SK-N-SH treated with all-trans-retinoic acid at 6 μM for 48 hours (cell line): ENCODE data around the gene FUBP3.

Source experiments
- ATAC-seq: fragments of 200-7000 bp; cut with Tn5 transposase; 3 replicates; pipeline ENCODE4 v1.9.1; 2020; ENCODE audit warnings: mild to moderate bottlenecking, moderate library complexity
- BACH2 ChIP-seq: fragments of 250-450 bp; sonication (Bioruptor Pico); IDR thresholded peaks from 2 replicates; pipeline ENCODE4 v1.9.0; 2021; ENCODE audit warnings: mild to moderate bottlenecking, borderline replicate concordance
- CSDC2 ChIP-seq: fragments of 250-450 bp; sonication (Bioruptor Pico); IDR thresholded peaks from 2 replicates; pipeline ENCODE4 v1.5.0; 2020; ENCODE audit warnings: mild to moderate bottlenecking, moderate library complexity
- ESRRG ChIP-seq: fragments of 250-450 bp; sonication (Bioruptor Pico); IDR thresholded peaks from 2 replicates; pipeline ENCODE4 v1.6.1; 2021; ENCODE audit warnings: mild to moderate bottlenecking
- GLIS3 ChIP-seq: fragments of 250-450 bp; sonication (Bioruptor Pico); IDR thresholded peaks from 2 replicates; pipeline ENCODE4 v1.5.0; 2020; ENCODE audit warnings: mild to moderate bottlenecking, moderate library complexity
- ISL1 ChIP-seq: fragments of 250-450 bp; sonication (Bioruptor Pico); IDR thresholded peaks from 2 replicates; pipeline ENCODE4 v2.1.2; 2022; ENCODE audit warnings: mild to moderate bottlenecking, moderate library complexity
- OSR1 ChIP-seq: fragments of 250-450 bp; sonication (Bioruptor Pico); IDR thresholded peaks from 2 replicates; pipeline ENCODE4 v1.8.0; 2022; ENCODE audit warnings: moderate library complexity, mild to moderate bottlenecking, inconsistent platforms
- PPARA ChIP-seq: fragments of 250-450 bp; sonication (Bioruptor Pico); IDR thresholded peaks from 2 replicates; pipeline ENCODE4 v1.5.0; 2020; ENCODE audit warnings: mild to moderate bottlenecking, borderline replicate concordance
- RARB ChIP-seq: fragments of 250-450 bp; sonication (Bioruptor Pico); IDR thresholded peaks from 2 replicates; pipeline ENCODE4 v1.8.0; 2021; ENCODE audit warnings: mild to moderate bottlenecking, moderate library complexity
- SNAI2 ChIP-seq: fragments of 250-450 bp; sonication (Bioruptor Pico); IDR thresholded peaks from 2 replicates; pipeline ENCODE4 v1.5.0; 2020; ENCODE audit warnings: mild to moderate bottlenecking, moderate library complexity
- TCF4 ChIP-seq: fragments of 250-450 bp; sonication (Bioruptor Pico); IDR thresholded peaks from 2 replicates; pipeline ENCODE4 v1.8.0; 2021; ENCODE audit warnings: mild to moderate bottlenecking, moderate library complexity, borderline replicate concordance
- TOX ChIP-seq: fragments of 250-450 bp; sonication (Bioruptor Pico); IDR thresholded peaks from 2 replicates; pipeline ENCODE4 v1.8.0; 2021; ENCODE audit warnings: mild to moderate bottlenecking, moderate library complexity, borderline replicate concordance
- ZC3H10 ChIP-seq: fragments of 250-450 bp; sonication (Bioruptor Pico); IDR thresholded peaks from 2 replicates; pipeline ENCODE4 v1.5.1; 2021; ENCODE audit warnings: mild to moderate bottlenecking, moderate library complexity
- ZFP3 ChIP-seq: fragments of 250-450 bp; sonication (Bioruptor Pico); IDR thresholded peaks from 2 replicates; pipeline ENCODE4 v1.5.0; 2020; ENCODE audit warnings: mild to moderate bottlenecking, moderate library complexity
- ZNF565 ChIP-seq: fragments of 450-650 bp; formaldehyde crosslinking; conservative IDR thresholded peaks from 2 replicates; pipeline ENCODE4 v1.5.0; 2020; ENCODE audit warnings: low read depth, mild to moderate bottlenecking, moderate library complexity
- ZNF70 ChIP-seq: fragments of 450-650 bp; formaldehyde crosslinking; IDR thresholded peaks from 2 replicates; pipeline ENCODE4 v1.5.0; 2020; ENCODE audit warnings: mild to moderate bottlenecking, moderate library complexity
- ZNF8 ChIP-seq: fragments of 450-650 bp; formaldehyde crosslinking; IDR thresholded peaks from 2 replicates; pipeline ENCODE4 v1.5.0; 2020; ENCODE audit warnings: mild to moderate bottlenecking, moderate library complexity
- TF ChIP-seq, protein P1 (sequence below): fragments of 250-450 bp; sonication (Bioruptor Pico); IDR thresholded peaks from 2 replicates; pipeline ENCODE4 v1.5.0; 2020; ENCODE audit warnings: mild to moderate bottlenecking, moderate library complexity
- TF ChIP-seq, protein P2 (sequence below): fragments of 250-450 bp; sonication (Bioruptor Pico); IDR thresholded peaks from 2 replicates; pipeline ENCODE4 v1.8.0; 2020; ENCODE audit warnings: mild to moderate bottlenecking, moderate library complexity, borderline replicate concordance
- TF ChIP-seq, protein P3 (sequence below): fragments of 250-450 bp; sonication (Bioruptor Pico); IDR thresholded peaks from 2 replicates; pipeline ENCODE4 v1.5.1; 2021; ENCODE audit warnings: mild to moderate bottlenecking, moderate library complexity
- TF ChIP-seq, protein P4 (sequence below): fragments of 250-450 bp; sonication (Bioruptor Pico); IDR thresholded peaks from 2 replicates; pipeline ENCODE4 v1.5.1; 2020; ENCODE audit warnings: low read depth, mild to moderate bottlenecking, moderate library complexity

FUBP3 gene

DNA sequence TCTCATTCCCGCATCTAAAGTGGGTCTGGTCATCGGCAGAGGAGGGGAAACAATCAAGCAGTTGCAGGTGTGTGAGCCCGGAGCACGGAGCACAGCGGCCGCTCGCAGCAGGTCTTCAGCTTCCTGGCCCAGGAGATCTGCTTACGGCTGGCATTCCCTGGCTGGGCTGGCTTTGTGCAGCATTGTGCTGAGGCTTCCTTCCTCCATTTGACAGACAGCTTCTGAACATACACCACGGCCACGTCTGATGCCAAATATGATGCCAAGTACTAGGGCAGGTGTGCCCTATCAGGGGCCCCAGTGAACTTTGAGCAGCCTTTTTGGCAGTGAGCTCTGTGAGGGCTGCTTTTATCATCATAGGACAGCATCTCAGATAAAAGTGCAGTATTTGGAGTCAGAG is 37.1 kb downstream of the FUBP3 start (continued):
- TF ChIP-seq, protein P1, sequence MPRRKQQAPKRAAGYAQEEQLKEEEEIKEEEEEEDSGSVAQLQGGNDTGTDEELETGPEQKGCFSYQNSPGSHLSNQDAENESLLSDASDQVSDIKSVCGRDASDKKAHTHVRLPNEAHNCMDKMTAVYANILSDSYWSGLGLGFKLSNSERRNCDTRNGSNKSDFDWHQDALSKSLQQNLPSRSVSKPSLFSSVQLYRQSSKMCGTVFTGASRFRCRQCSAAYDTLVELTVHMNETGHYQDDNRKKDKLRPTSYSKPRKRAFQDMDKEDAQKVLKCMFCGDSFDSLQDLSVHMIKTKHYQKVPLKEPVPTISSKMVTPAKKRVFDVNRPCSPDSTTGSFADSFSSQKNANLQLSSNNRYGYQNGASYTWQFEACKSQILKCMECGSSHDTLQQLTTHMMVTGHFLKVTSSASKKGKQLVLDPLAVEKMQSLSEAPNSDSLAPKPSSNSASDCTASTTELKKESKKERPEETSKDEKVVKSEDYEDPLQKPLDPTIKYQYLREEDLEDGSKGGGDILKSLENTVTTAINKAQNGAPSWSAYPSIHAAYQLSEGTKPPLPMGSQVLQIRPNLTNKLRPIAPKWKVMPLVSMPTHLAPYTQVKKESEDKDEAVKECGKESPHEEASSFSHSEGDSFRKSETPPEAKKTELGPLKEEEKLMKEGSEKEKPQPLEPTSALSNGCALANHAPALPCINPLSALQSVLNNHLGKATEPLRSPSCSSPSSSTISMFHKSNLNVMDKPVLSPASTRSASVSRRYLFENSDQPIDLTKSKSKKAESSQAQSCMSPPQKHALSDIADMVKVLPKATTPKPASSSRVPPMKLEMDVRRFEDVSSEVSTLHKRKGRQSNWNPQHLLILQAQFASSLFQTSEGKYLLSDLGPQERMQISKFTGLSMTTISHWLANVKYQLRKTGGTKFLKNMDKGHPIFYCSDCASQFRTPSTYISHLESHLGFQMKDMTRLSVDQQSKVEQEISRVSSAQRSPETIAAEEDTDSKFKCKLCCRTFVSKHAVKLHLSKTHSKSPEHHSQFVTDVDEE (CRISPR knock-in tag), result no peak
- TF ChIP-seq ZNF565 (CRISPR knock-in tag) (no peak), BACH2 (no peak), ESRRG (CRISPR knock-in tag) (no peak), OSR1 (no peak)
- TF ChIP-seq, protein P2, sequence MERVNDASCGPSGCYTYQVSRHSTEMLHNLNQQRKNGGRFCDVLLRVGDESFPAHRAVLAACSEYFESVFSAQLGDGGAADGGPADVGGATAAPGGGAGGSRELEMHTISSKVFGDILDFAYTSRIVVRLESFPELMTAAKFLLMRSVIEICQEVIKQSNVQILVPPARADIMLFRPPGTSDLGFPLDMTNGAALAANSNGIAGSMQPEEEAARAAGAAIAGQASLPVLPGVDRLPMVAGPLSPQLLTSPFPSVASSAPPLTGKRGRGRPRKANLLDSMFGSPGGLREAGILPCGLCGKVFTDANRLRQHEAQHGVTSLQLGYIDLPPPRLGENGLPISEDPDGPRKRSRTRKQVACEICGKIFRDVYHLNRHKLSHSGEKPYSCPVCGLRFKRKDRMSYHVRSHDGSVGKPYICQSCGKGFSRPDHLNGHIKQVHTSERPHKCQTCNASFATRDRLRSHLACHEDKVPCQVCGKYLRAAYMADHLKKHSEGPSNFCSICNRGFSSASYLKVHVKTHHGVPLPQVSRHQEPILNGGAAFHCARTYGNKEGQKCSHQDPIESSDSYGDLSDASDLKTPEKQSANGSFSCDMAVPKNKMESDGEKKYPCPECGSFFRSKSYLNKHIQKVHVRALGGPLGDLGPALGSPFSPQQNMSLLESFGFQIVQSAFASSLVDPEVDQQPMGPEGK, result no peak

DNA sequence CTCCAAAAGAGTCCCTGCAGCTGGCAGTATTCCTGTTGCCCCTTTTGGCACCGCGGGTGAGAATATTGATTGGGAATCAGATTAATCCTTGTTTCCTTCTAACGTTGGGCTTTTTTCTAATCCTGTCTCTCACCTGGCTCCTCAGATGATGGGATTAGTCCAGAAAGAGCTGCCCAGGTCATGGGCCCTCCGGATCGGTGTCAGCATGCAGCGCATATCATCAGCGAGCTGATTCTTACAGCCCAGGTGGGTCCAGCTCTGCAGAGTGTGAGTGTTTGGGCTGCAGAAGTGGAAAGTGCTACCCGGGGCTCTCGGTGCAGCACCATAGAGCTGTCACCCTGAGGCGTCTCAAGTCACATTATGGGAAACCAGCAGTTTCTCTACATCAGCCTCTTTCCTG is 44.1 kb downstream of the FUBP3 start:
- TF ChIP-seq ZC3H10 (CRISPR knock-in tag) (no peak), TOX (CRISPR knock-in tag) (no peak), ZFP3 (CRISPR knock-in tag) (no peak), TCF4 (no peak), RARB (CRISPR knock-in tag) (no peak), ZNF70 (no peak), ESRRG (CRISPR knock-in tag) (no peak), CSDC2 (CRISPR knock-in tag) (no peak), SNAI2 (no peak), PPARA (no peak), GLIS3 (CRISPR knock-in tag) (no peak)
- TF ChIP-seq, protein P3, sequence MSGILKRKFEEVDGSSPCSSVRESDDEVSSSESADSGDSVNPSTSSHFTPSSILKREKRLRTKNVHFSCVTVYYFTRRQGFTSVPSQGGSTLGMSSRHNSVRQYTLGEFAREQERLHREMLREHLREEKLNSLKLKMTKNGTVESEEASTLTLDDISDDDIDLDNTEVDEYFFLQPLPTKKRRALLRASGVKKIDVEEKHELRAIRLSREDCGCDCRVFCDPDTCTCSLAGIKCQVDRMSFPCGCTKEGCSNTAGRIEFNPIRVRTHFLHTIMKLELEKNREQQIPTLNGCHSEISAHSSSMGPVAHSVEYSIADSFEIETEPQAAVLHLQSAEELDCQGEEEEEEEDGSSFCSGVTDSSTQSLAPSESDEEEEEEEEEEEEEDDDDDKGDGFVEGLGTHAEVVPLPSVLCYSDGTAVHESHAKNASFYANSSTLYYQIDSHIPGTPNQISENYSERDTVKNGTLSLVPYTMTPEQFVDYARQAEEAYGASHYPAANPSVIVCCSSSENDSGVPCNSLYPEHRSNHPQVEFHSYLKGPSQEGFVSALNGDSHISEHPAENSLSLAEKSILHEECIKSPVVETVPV (CRISPR knock-in tag), result no peak
- TF ChIP-seq, protein P4, sequence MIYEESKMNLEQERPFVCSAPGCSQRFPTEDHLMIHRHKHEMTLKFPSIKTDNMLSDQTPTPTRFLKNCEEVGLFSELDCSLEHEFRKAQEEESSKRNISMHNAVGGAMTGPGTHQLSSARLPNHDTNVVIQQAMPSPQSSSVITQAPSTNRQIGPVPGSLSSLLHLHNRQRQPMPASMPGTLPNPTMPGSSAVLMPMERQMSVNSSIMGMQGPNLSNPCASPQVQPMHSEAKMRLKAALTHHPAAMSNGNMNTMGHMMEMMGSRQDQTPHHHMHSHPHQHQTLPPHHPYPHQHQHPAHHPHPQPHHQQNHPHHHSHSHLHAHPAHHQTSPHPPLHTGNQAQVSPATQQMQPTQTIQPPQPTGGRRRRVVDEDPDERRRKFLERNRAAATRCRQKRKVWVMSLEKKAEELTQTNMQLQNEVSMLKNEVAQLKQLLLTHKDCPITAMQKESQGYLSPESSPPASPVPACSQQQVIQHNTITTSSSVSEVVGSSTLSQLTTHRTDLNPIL (CRISPR knock-in tag), result no peak
- no peak for ATAC-seq

DNA sequence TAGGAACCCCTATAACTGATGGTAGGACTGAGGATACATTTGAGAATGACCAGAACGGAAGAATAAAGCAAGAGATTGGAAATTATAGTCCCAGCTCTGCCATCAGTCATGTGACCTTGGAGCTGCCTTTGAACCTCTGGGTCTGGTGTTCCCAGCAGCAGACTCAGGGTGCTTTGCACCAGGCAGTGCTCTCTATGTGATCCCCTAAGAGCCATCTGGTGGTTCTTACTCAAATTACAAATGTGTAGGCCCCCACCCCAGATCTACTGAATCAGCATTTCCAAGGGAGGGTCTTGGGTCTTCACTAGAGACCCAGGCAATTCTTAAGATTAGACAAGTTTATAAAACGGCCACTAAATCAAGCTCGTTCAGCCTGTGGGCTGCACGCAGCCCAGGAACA is 44.8 kb downstream of the FUBP3 start:
- no peak for ATAC-seq
- no peak for TF ChIP-seq RARB (CRISPR knock-in tag)
- no peak for TF ChIP-seq PPARA
- TF ChIP-seq, protein P1 (CRISPR knock-in tag), result no peak
- no peak for TF ChIP-seq GLIS3 (CRISPR knock-in tag)
- TF ChIP-seq ZNF565 (CRISPR knock-in tag), result no peak
- TF ChIP-seq ZFP3 (CRISPR knock-in tag), result no peak
- TF ChIP-seq ZNF8 (CRISPR knock-in tag), result no peak
- TF ChIP-seq BACH2, result no peak
- no peak for TF ChIP-seq CSDC2 (CRISPR knock-in tag)
- TF ChIP-seq ZC3H10 (CRISPR knock-in tag), result no peak
- no peak for TF ChIP-seq ZNF70
- no peak for TF ChIP-seq ISL1 (CRISPR knock-in tag)
- TF ChIP-seq OSR1, result no peak
- no peak for TF ChIP-seq TOX (CRISPR knock-in tag)
